ENCODE results near the gene SGPP2.
"Not testable (repeated sequence)": the region's sequence is repeated elsewhere in the genome, so short reads cannot be mapped to it uniquely, and the experiment has no call there.

SGPP2 gene

GRCh38 chr2:222577341-222577740 is 153.0 kb downstream of the SGPP2 start:
- no peak for DNase-seq (ENCODE audit: low read depth)

GRCh38 chr2:222582928-222583327 is 158.6 kb downstream of the SGPP2 start:
- DNase-seq (ENCODE audit: low read depth) = no peak

GRCh38 chr2:222584589-222584988 is 160.2 kb downstream of the SGPP2 start:
- not testable (repeated sequence) for DNase-seq (ENCODE audit: low read depth)

GRCh38 chr2:222591661-222592060 is 167.3 kb downstream of the SGPP2 start:
- no peak for DNase-seq (ENCODE audit: low read depth)

GRCh38 chr2:222592176-222592575 is 167.8 kb downstream of the SGPP2 start:
- DNase-seq (ENCODE audit: low read depth) = no peak

- DNase-seq (ENCODE audit: low read depth) = peak; percentile 44
These were observed 170.3 kb downstream of the SGPP2 start for GRCh38 chr2:222594679-222595078.

GRCh38 chr2:222595581-222595980 is 171.2 kb downstream of the SGPP2 start:
- DNase-seq (ENCODE audit: low read depth) = no peak

- DNase-seq (ENCODE audit: low read depth) = no peak
These were observed 174.3 kb downstream of the SGPP2 start for GRCh38 chr2:222598611-222599010.

- DNase-seq (ENCODE audit: low read depth) = no peak
These were observed 179.2 kb downstream of the SGPP2 start for GRCh38 chr2:222603501-222603900.

- no peak for DNase-seq (ENCODE audit: low read depth)
These were observed 180.6 kb downstream of the SGPP2 start for GRCh38 chr2:222604749-222605515.

- DNase-seq (ENCODE audit: low read depth) = no peak
These were observed 182.0 kb downstream of the SGPP2 start for GRCh38 chr2:222606306-222606705.

- DNase-seq (ENCODE audit: low read depth) = no peak
These were observed 183.7 kb downstream of the SGPP2 start for GRCh38 chr2:222608081-222608480.

- no peak for DNase-seq (ENCODE audit: low read depth)
These were observed 185.0 kb downstream of the SGPP2 start for GRCh38 chr2:222609381-222609780.

Measured in non-pigmented ciliary epithelial cell (primary cell).